A549 treated with ZK216348 at 1 μM for 4 hours (cell line): ENCODE results near the gene IFNA13. TPM values are rescaled to one million over a fixed set of nuclear protein-coding genes. Genes with fewer than 3 reads are reported as not detected.

Source experiments
- total RNA-seq: library from RNA; stranded (reverse); fragments of 200-300 nt; extraction: Qiagen RNA extraction; gene quantifications from 5 replicates; pipeline ENCODE4 v1.2.3, GENCODE V29; 2022; ENCODE audit warnings: low read depth

IFNA13 gene
- total RNA-seq, result not detected in 5 replicates

DNA sequence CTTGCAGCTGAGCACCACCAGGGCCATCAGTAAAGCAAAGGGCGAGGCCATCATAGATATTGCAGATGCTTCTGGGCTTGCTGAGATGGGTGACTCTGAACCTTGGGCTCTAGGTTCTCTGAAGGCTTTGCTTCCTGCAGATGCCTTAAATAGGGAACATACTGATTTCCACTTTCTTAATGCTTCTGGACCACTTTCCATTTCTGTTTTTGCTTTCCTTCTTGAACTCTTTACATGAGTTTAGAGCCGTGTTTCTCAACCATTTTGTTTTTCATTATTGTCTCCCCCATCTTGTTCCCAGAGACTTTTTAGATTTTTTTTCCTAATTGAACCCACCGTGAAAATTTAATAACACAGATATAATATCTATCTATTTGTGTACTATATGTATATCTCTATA is at the start of gene IFNA13:
IFNA13 (minus strand) TSS at position 101 of the 400 bp plus-strand sequence; CDS start at position 54, 47 bp downstream.

DNA sequence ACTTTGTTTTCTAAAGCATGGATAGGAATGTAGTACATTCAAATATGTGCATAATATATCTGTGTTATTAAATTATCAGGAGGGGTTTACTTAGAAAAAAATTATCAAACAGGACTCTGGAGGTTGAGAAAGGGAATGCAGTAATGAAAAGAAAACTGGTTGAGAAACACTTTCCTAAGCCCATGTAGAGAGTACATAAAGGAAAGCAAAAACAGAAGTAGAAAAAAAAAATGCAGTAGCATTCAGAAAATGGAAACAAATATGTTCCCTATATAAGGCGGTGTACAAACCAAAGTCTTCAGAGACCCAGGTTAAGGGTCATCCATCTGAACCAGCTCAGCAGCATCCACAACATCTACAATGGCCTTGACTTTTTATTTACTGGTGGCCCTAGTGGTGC is 41.0 kb upstream of the IFNA13 start, which contains the start of gene IFNA8:
IFNA8 (plus strand) TSS at position 301 of the 400 bp plus-strand sequence; CDS start at position 361, 60 bp downstream.

DNA sequence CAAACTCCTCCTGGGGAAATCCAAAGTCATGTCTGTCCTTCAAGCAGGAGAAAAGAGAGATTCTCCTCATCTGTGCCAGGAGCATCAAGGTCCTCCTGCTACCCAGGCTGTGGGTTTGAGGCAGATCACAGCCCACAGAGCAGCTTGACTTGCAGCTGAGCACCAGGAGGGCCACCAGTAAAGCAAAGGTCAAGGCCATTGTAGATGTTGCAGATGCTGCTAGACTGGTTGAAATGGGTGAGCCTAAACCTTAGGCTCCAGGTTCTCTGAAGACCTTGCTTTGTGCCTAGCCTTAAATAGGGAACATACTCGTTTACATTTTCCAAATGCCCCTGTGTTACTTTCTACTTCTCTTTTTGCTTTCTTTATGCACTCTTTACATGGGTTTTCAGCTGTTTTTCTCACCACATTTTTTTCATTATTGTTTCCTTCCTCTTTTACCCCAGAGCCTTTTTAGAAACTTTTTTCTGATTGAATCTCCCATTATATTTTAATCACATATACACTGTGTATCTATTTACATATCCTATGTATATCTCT is 17.3 kb upstream of the IFNA13 start, which contains the start of gene IFNA2:
IFNA2 (minus strand) TSS at position 268 of the 540 bp plus-strand sequence; CDS start at position 199, 69 bp downstream.

GRCh38 chr9:21350787-21351186 is 17.1 kb downstream of the IFNA13 start, which contains the start of gene IFNA6:
Gene IFNA6, minus strand, starts transcription at chr9:21350887. Its CDS starts 0 bp downstream, at chr9:21350887.

GRCh38 chr9:21334701-21335632 is 32.9 kb downstream of the IFNA13 start, which contains the start of gene KLHL9:
Gene KLHL9, minus strand, starts transcription at chr9:21335404. Its CDS starts 545 bp downstream, at chr9:21334859.

Other genes starting within 250 kb of the IFNA13 start
- gene IFNW1, start 226.2 kb downstream of the IFNA13 start, total RNA-seq, result not detected in 5 replicates
- not detected in 5 replicates for gene IFNA21, start 201.4 kb downstream of the IFNA13 start, total RNA-seq
- gene IFNA4, start 180.5 kb downstream of the IFNA13 start, total RNA-seq, result not detected in 5 replicates
- not detected in 5 replicates for gene IFNA7, start 165.9 kb downstream of the IFNA13 start, total RNA-seq
- gene IFNA10, start 160.9 kb downstream of the IFNA13 start, total RNA-seq, result not detected in 5 replicates
- gene IFNA16, start 150.7 kb downstream of the IFNA13 start, total RNA-seq, result not detected in 5 replicates
- not detected in 5 replicates for gene IFNA17, start 139.8 kb downstream of the IFNA13 start, total RNA-seq
- gene IFNA14, start 128.1 kb downstream of the IFNA13 start, total RNA-seq, result not detected in 5 replicates
- gene IFNA5, start 62.7 kb downstream of the IFNA13 start, total RNA-seq, result not detected in 5 replicates
- gene KLHL9, start 32.7 kb downstream of the IFNA13 start, total RNA-seq, result 11.7 to 20.5 TPM (median 18.7 TPM) in 5 replicates
- gene IFNA6, start 17.2 kb downstream of the IFNA13 start, total RNA-seq, result not detected in 5 replicates
- not detected in 5 replicates for gene IFNA2, start 17.3 kb upstream of the IFNA13 start, total RNA-seq
- not detected in 5 replicates for gene IFNA8, start 41.1 kb upstream of the IFNA13 start, total RNA-seq
- gene IFNA1, start 72.4 kb upstream of the IFNA13 start, total RNA-seq, result not detected in 5 replicates
- gene IFNE, start 114.3 kb upstream of the IFNA13 start, total RNA-seq, result 1.0 to 2.2 TPM (median 1.7 TPM) in 5 replicates